IMR-90 (cell line): ENCODE data around the gene AMFR. TPM values are rescaled to one million over a fixed set of nuclear protein-coding genes. Genes with fewer than 3 reads are reported as not detected.

Experiments
- ATAC-seq: fragments of 200-7000 bp; cut with Tn5 transposase; 2 replicates; pipeline ENCODE4 v1.9.1; 2020; ENCODE audit warnings: low read depth, mild to moderate bottlenecking, moderate library complexity
- Bru-seq: library from RNA; stranded (reverse); fragments of 400-500 nt; gene quantifications from one replicate; lab custom pipeline; 2021; lab: Mats Ljungman, UMichigan
- BruChase-seq, 2 experiments: library from RNA; stranded (reverse); fragments of 400-500 nt; gene quantifications; one replicate each; lab custom pipeline; 2021; lab: Mats Ljungman, UMichigan
- BruUV-seq: library from RNA; stranded (reverse); fragments of 400-500 nt; replicated peaks from 2 replicates; lab custom pipeline; 2021; lab: Mats Ljungman, UMichigan
- CTCF ChIA-PET: fragments of 300-600 bp; formaldehyde crosslinking; extraction: SDS; loops from one replicate; lab custom pipeline; 2021; ENCODE audit warnings: antibody characterized with exemption; lab: Yijun Ruan, JAX
- POLR2A ChIA-PET: fragments of 300-600 bp; sonication (Branson Sonifier 250); formaldehyde crosslinking; loops from one replicate; lab custom pipeline; 2022; ENCODE audit warnings: antibody characterized with exemption; ENCODE audit not compliant: unreplicated experiment; lab: Charles Lee
- DNase-seq: peaks from one replicate; pipeline ENCODE4 v3.0.0; 2013
- H2AFZ ChIP-seq: replicated peaks from 2 replicates; pipeline ENCODE3; 2013; ENCODE audit warnings: low read length, mild to moderate bottlenecking; ENCODE audit not compliant: poor library complexity
- H2AK5ac ChIP-seq: 2 replicates; pipeline ENCODE4 v1.6.1; 2013; ENCODE audit warnings: low read depth, low read length, inconsistent platforms
- H2AK9ac ChIP-seq: replicated peaks from 2 replicates; pipeline ENCODE3; 2013; ENCODE audit warnings: mild to moderate bottlenecking, low read depth, low read length, moderate library complexity; ENCODE audit not compliant: poor library complexity
- H2BK120ac ChIP-seq: 2 replicates; pipeline ENCODE4 v1.6.1; 2013; ENCODE audit warnings: low read depth, low read length, inconsistent platforms
- H2BK15ac ChIP-seq: 3 replicates; pipeline ENCODE4 v1.6.1; 2013; ENCODE audit warnings: low read depth, low read length, inconsistent platforms
- H2BK20ac ChIP-seq: 2 replicates; pipeline ENCODE4 v1.6.1; 2013; ENCODE audit warnings: low read depth, mild to moderate bottlenecking, inconsistent platforms, low read length, moderate library complexity
- H2BK5ac ChIP-seq: 2 replicates; pipeline ENCODE4 v1.6.1; 2013; ENCODE audit warnings: mild to moderate bottlenecking, low read depth, low read length, inconsistent platforms; ENCODE audit not compliant: poor library complexity, severe bottlenecking
- H3K14ac ChIP-seq: replicated peaks from 2 replicates; pipeline ENCODE4 v1.6.1; 2013; ENCODE audit warnings: low read depth, low read length, inconsistent platforms
- H3K18ac ChIP-seq: 2 replicates; pipeline ENCODE4 v1.6.1; 2013; ENCODE audit warnings: low read depth, low read length, control low read depth
- H3K23ac ChIP-seq: 2 replicates; pipeline ENCODE4 v1.6.1; 2013; ENCODE audit warnings: low read depth, low read length, inconsistent platforms
- H3K27ac ChIP-seq: 2 replicates; pipeline ENCODE4 v1.5.1; 2013; ENCODE audit warnings: mild to moderate bottlenecking, control low read depth, low read length; ENCODE audit not compliant: insufficient read depth
- H3K27me3 ChIP-seq: 2 replicates; pipeline ENCODE4 v1.6.1; 2013; ENCODE audit warnings: low read length; ENCODE audit not compliant: control insufficient read depth, insufficient read depth
- H3K36me3 ChIP-seq: 2 replicates; pipeline ENCODE4 v1.6.1; 2013; ENCODE audit warnings: low read length, mixed read lengths; ENCODE audit not compliant: control insufficient read depth, insufficient read depth
- H3K4ac ChIP-seq: 2 replicates; pipeline ENCODE4 v1.6.1; 2013; ENCODE audit warnings: low read depth, low read length, inconsistent platforms
- H3K4me1 ChIP-seq: 2 replicates; pipeline ENCODE4 v1.6.1; 2013; ENCODE audit warnings: low read length, mixed read lengths; ENCODE audit not compliant: control insufficient read depth, insufficient read depth
- H3K4me2 ChIP-seq: 2 replicates; pipeline ENCODE4 v1.6.1; 2013; ENCODE audit warnings: low read depth, mild to moderate bottlenecking, control low read depth, low read length, moderate library complexity
- H3K4me3 ChIP-seq: 2 replicates; pipeline ENCODE4 v1.5.1; 2013; ENCODE audit warnings: low read depth, mild to moderate bottlenecking, control low read depth, low read length, moderate library complexity; ENCODE audit not compliant: insufficient read depth
- H3K56ac ChIP-seq: 2 replicates; pipeline ENCODE4 v1.6.1; 2013; ENCODE audit warnings: low read length, inconsistent platforms; ENCODE audit not compliant: insufficient read depth; ENCODE audit errors: extremely low read depth
- H3K79me1 ChIP-seq, 2 experiments: 2 replicates each; pipeline ENCODE4 v1.6.1; 2013; ENCODE audit warnings: low read length in 2 of 2, inconsistent platforms in 1 of 2, low read depth in 1 of 2
- H3K9ac ChIP-seq: 2 replicates; pipeline ENCODE4 v1.6.1; 2013; ENCODE audit warnings: low read depth, low read length, control low read depth
- H3K9me1 ChIP-seq: 2 replicates; pipeline ENCODE4 v1.6.1; 2013; ENCODE audit warnings: low read length, inconsistent platforms; ENCODE audit not compliant: insufficient read depth
- H3K9me3 ChIP-seq: 2 replicates; pipeline ENCODE4 v1.6.1; 2013; ENCODE audit warnings: low read length; ENCODE audit not compliant: control insufficient read depth, insufficient read depth
- H4K20me1 ChIP-seq: 2 replicates; pipeline ENCODE4 v1.6.1; 2013; ENCODE audit warnings: low read length, inconsistent platforms; ENCODE audit not compliant: insufficient read depth
- H4K5ac ChIP-seq: 2 replicates; pipeline ENCODE4 v1.6.1; 2013; ENCODE audit warnings: mild to moderate bottlenecking, low read depth, low read length, control low read depth
- H4K8ac ChIP-seq, 2 experiments: 2 replicates each; pipeline ENCODE4 v1.6.1; 2013; ENCODE audit warnings: low read depth in 2 of 2, low read length in 2 of 2, control low read depth in 1 of 2, inconsistent platforms in 1 of 2
- H4K91ac ChIP-seq: 2 replicates; pipeline ENCODE4 v1.6.1; 2013; ENCODE audit warnings: low read depth, low read length, inconsistent platforms; ENCODE audit not compliant: insufficient read depth
- BHLHE40 ChIP-seq: fragments of 150-350 bp; IDR thresholded peaks from 2 replicates; pipeline ENCODE4 v1.6.1; 2016; ENCODE audit warnings: mild to moderate bottlenecking, low read depth, low read length
- CTCF ChIP-seq: conservative IDR thresholded peaks from 2 replicates; pipeline ENCODE4 v1.5.1; 2012; ENCODE audit warnings: mild to moderate bottlenecking, low read depth, low read length, improper control_type of control experiment
- MAZ ChIP-seq: IDR thresholded peaks from 2 replicates; pipeline ENCODE4 v1.6.1; 2012; ENCODE audit warnings: low read depth, mild to moderate bottlenecking, low read length, improper control_type of control experiment, moderate library complexity, borderline replicate concordance
- MXI1 ChIP-seq: IDR thresholded peaks from 2 replicates; pipeline ENCODE4 v1.6.1; 2012; ENCODE audit warnings: low read depth, mild to moderate bottlenecking, low read length, moderate library complexity, borderline replicate concordance
- RAD21 ChIP-seq: IDR thresholded peaks from 2 replicates; pipeline ENCODE4 v1.6.1; 2012; ENCODE audit warnings: low read length, improper control_type of control experiment
- RCOR1 ChIP-seq: IDR thresholded peaks from 2 replicates; pipeline ENCODE4 v1.6.1; 2012; ENCODE audit warnings: mild to moderate bottlenecking, low read length, improper control_type of control experiment; ENCODE audit not compliant: insufficient replicate concordance
- SMC3 ChIP-seq: fragments of 150-350 bp; IDR thresholded peaks from 2 replicates; pipeline ENCODE4 v1.6.1; 2016; ENCODE audit warnings: low read depth, mild to moderate bottlenecking, antibody characterized with exemption, low read length, moderate library complexity
- USF2 ChIP-seq: fragments of 150-350 bp; IDR thresholded peaks from 2 replicates; pipeline ENCODE4 v1.6.1; 2017; ENCODE audit warnings: mild to moderate bottlenecking, antibody characterized with exemption, low read length, low read depth
- WGBS, 2 experiments: methylation state at CpG; one replicate each; pipeline versions ENCODE4 v1.1.5 to v1.1.7; 2013; ENCODE audit warnings: missing lambda C conversion rate in 2 of 2; ENCODE audit not compliant: insufficient read length in 1 of 2; ENCODE audit errors: extremely low coverage in 2 of 2; 5-methylcytosine and 5-hydroxymethylcytosine counted together
- dilution Hi-C: fragments of 300-500 bp; cut with HindIII; formaldehyde crosslinking; loops from one replicate; pipeline ENCODE4 v1.14.3; 2018; ENCODE audit warnings: low sequenced_read_pairs; ENCODE audit not compliant: unreplicated experiment
- in situ Hi-C: fragments of 300-500 bp; cut with MboI; formaldehyde crosslinking; loops from 3 replicates; pipeline ENCODE4 v1.14.3; 2019; ENCODE audit warnings: low sequenced_read_pairs, inconsistent platforms, mixed read lengths
- intact Hi-C: fragments of 100-400 bp; cut with micrococcal nuclease; formaldehyde crosslinking; loops from 2 replicates; pipeline ENCODE4 v1.10.0; 2022
- long read RNA-seq: library from polyadenylated mRNA; unstranded; transcript quantifications from one replicate; pipeline ENCODE4 v2.0.0, GENCODE V29; 2021; ENCODE audit not compliant: unreplicated experiment
- polyA plus RNA-seq, 3 experiments: library from polyadenylated mRNA; depleted of rRNA; stranded (reverse); fragments of >200 nt; gene quantifications; 2 replicates each; pipeline ENCODE4 v1.2.3, GENCODE V29; 2012; ENCODE audit warnings: low replicate concordance in 1 of 3
- total RNA-seq: library from RNA; depleted of rRNA; stranded (reverse); fragments of >200 nt; gene quantifications from 2 replicates; pipeline ENCODE4 v1.2.3, GENCODE V29; 2012; rRNA removed

The AMFR gene
- 215 and 216 TPM in 2 replicates for total RNA-seq
- polyA plus RNA-seq (2012; rRNA removed), result 60.7 and 74.3 TPM in 2 replicates
- 79.2 and 162 TPM in 2 replicates for polyA plus RNA-seq (2012; cell fraction: cytosol; rRNA removed)
- polyA plus RNA-seq (2012; cell fraction: nucleus; rRNA removed; ENCODE audit: low replicate concordance), result 61.8 and 76.4 TPM in 2 replicates
- percentile 87 among the genes with signal in this experiment for Bru-seq, nascent RNA
- percentile 85 among the genes with signal in this experiment for BruChase-seq, experiment 1, labeled RNA remaining after a 6-hour chase
- BruChase-seq, experiment 2, labeled RNA remaining after a 2-hour chase, result percentile 84 among the genes with signal in this experiment
- long read RNA-seq, transcript AMFR-201 (14 exons, 3,600 nt), result major isoform, 90 of 145 reads
- long read RNA-seq, transcript AMFR-210 (2 exons, 1,230 nt), result minor isoform, 10 of 145 reads
- long read RNA-seq, transcript AMFR-208 (1 exons, 1,844 nt), result minor isoform, 34 of 145 reads
- long read RNA-seq, partial matches to known transcripts, result 8 of 145 reads
- long read RNA-seq, other reads (novel, unspliced or antisense), result 2 of 145 reads

- Histone ChIP-seq H3K79me1 (peaks cover 2 to 43% of the 10 kb centered on the region in 2 experiments; a peak in 2 of 4 replicates), H4K20me1 (peaks cover 34% of the 10 kb centered on the region), H4K8ac (peak within 1 kb of the TSS; percentile 41 to 46; a peak in 3 of 4 replicates), H3K4ac (peak within 1 kb of the TSS; percentile 34), H4K91ac (peak within 1 kb of the TSS; percentile 16), H4K5ac (0 out of 2 replicates have a peak within 1 kb of the TSS, but pooled peaks have one; percentile 12), H3K4me2 (peak within 1 kb of the TSS; percentile 96), H2BK120ac (no peak within 1 kb of the TSS), H3K23ac (peak within 1 kb of the TSS; percentile 47), H3K27ac (peak within 1 kb of the TSS; percentile 84), H2BK20ac (no peak within 1 kb of the TSS), H2AK9ac (peak within 1 kb of the TSS; percentile 92), H3K36me3 (peaks cover 4% of the 10 kb centered on the region; the same call in 1 of the 2 replicates), H2AK5ac (no peak within 1 kb of the TSS), H3K9me1 (peaks cover 10% of the 10 kb centered on the region), H3K9ac (peak within 1 kb of the TSS; percentile 94), H2BK15ac (no peak within 1 kb of the TSS), H3K4me1 (peaks cover 11% of the 10 kb centered on the region), H3K56ac (0 out of 2 replicates have a peak within 1 kb of the TSS, but pooled peaks have one; percentile 1), H2AFZ (peak within 1 kb of the TSS; percentile 89), H3K14ac (peak within 1 kb of the TSS; percentile 8), H2BK5ac (peak within 1 kb of the TSS; percentile 59), H3K27me3 (no peaks in the 10 kb centered on the region), H3K4me3 (peak within 1 kb of the TSS; percentile 93), H3K9me3 (no peaks in the 10 kb centered on the region), H3K18ac (peak within 1 kb of the TSS; percentile 14; the same call in 1 of the 2 replicates)
- ATAC-seq (peak; percentile 96), DNase-seq (peak; percentile 80)
- POLR2A ChIA-PET, result no interaction called here
- in situ Hi-C loops, result no loop called here
- 0% methylated on average over 15 of the region's 57 CpGs; no CpG with 5 or more reads in 1 of the 2 experiments for WGBS, 2 experiments
- CTCF ChIA-PET, result no interaction called here
- TF ChIP-seq BHLHE40, result no peak
- peak; percentile 18; the same call in 1 of the 2 replicates for TF ChIP-seq SMC3
- TF ChIP-seq RAD21, result peak; percentile 22; the same call in 1 of the 2 replicates
- TF ChIP-seq MAZ, result peak; percentile 83; the same call in 1 of the 2 replicates
- peak; percentile 20 for TF ChIP-seq RCOR1
- no peak for TF ChIP-seq USF2
- 0 out of 2 replicates have a peak, but pooled peaks have one; percentile 39 for TF ChIP-seq MXI1
- TF ChIP-seq CTCF, result peak; percentile 51
- BruUV-seq, result no TSS peak
- intact Hi-C loops, result loop anchor here (2.0 kb wide), 1 partner anchor 69 kb away; no protein-coding TSS in a partner anchor
- dilution Hi-C loops, result no loop called here
These were observed at the start of gene AMFR for GRCh38 chr16:56425439-56425832. Gene AMFR (minus strand): TSS chr16:56425545. CDS start chr16:56425327, 218 bp downstream.
